Effector memory CD4-positive, alpha-beta T cell (primary cell): Measurements from ENCODE around the gene PRPF40A.

Source experiments
- DNase-seq, 3 donors: peaks; one replicate each; pipeline ENCODE4 v3.0.0-alpha.2; 2020
- H3K27ac ChIP-seq: 2 replicates; pipeline ENCODE4 v1.7.0; 2013; ENCODE audit warnings: mild to moderate bottlenecking, low read length, moderate library complexity; ENCODE audit not compliant: insufficient read depth, poor library complexity, severe bottlenecking
- H3K27me3 ChIP-seq: replicated peaks from 2 replicates; pipeline ENCODE4 v1.7.0; 2013; ENCODE audit warnings: mild to moderate bottlenecking, low read length; ENCODE audit not compliant: insufficient read depth, control insufficient read depth, poor library complexity, severe bottlenecking
- H3K36me3 ChIP-seq: 2 replicates; pipeline ENCODE4 v1.7.0; 2013; ENCODE audit warnings: mild to moderate bottlenecking, low read length, moderate library complexity; ENCODE audit not compliant: control insufficient read depth, insufficient read depth
- H3K4me1 ChIP-seq: 2 replicates; pipeline ENCODE4 v1.7.0; 2013; ENCODE audit warnings: low read length, mild to moderate bottlenecking; ENCODE audit not compliant: control insufficient read depth, insufficient read depth, poor library complexity, severe bottlenecking
- H3K4me3 ChIP-seq: 2 replicates; pipeline ENCODE4 v1.7.0; 2013; ENCODE audit warnings: low read length, low read depth, mild to moderate bottlenecking; ENCODE audit not compliant: insufficient read depth, poor library complexity, severe bottlenecking
- H3K9me3 ChIP-seq: 2 replicates; pipeline ENCODE4 v1.7.0; 2013; ENCODE audit warnings: mild to moderate bottlenecking, low read length, moderate library complexity; ENCODE audit not compliant: control insufficient read depth

PRPF40A gene

GRCh38 chr2:152624805-152625204 is 92.5 kb downstream of the PRPF40A start:
- no peaks in the 10 kb centered on the region for H3K36me3 ChIP-seq
- H3K27me3 ChIP-seq = no peaks in the 10 kb centered on the region
- no peak for DNase-seq
- no peak overlapping the region for H3K27ac ChIP-seq
- no peaks in the 10 kb centered on the region for H3K4me1 ChIP-seq
- H3K9me3 ChIP-seq = no peaks in the 10 kb centered on the region
- H3K4me3 ChIP-seq = no peak overlapping the region

- Histone ChIP-seq H3K4me3 (no peak overlapping the region), H3K4me1 (no peaks in the 10 kb centered on the region), H3K27ac (no peak overlapping the region), H3K27me3 (no peaks in the 10 kb centered on the region), H3K36me3 (no peaks in the 10 kb centered on the region), H3K9me3 (no peaks in the 10 kb centered on the region)
- no peak for DNase-seq
Measured at GRCh38 chr2:152623775-152624174, 93.5 kb downstream of the PRPF40A start.

- Histone ChIP-seq H3K4me1 (no peaks in the 10 kb centered on the region), H3K4me3 (no peak overlapping the region), H3K27ac (no peak overlapping the region), H3K27me3 (peaks cover under 1% of the 10 kb centered on the region), H3K36me3 (no peaks in the 10 kb centered on the region), H3K9me3 (no peaks in the 10 kb centered on the region)
- DNase-seq = no peak
Measured at GRCh38 chr2:152623076-152623740, 94.1 kb downstream of the PRPF40A start.

- Histone ChIP-seq H3K4me3 (no peak overlapping the region), H3K27ac (no peak overlapping the region), H3K4me1 (no peaks in the 10 kb centered on the region), H3K27me3 (peaks cover 3% of the 10 kb centered on the region), H3K9me3 (no peaks in the 10 kb centered on the region), H3K36me3 (no peaks in the 10 kb centered on the region)
- DNase-seq = no peak
Measured at GRCh38 chr2:152622219-152622618, 95.0 kb downstream of the PRPF40A start.

GRCh38 chr2:152620985-152621384 is 96.3 kb downstream of the PRPF40A start:
- H3K4me3 ChIP-seq = no peak overlapping the region
- DNase-seq = no peak
- H3K27ac ChIP-seq = no peak overlapping the region
- no peaks in the 10 kb centered on the region for H3K9me3 ChIP-seq
- H3K36me3 ChIP-seq = no peaks in the 10 kb centered on the region
- peaks cover 3% of the 10 kb centered on the region for H3K27me3 ChIP-seq
- no peaks in the 10 kb centered on the region for H3K4me1 ChIP-seq

- peaks cover 3% of the 10 kb centered on the region for H3K27me3 ChIP-seq
- no peaks in the 10 kb centered on the region for H3K36me3 ChIP-seq
- H3K9me3 ChIP-seq = no peaks in the 10 kb centered on the region
- no peak overlapping the region for H3K4me3 ChIP-seq
- no peak overlapping the region for H3K27ac ChIP-seq
- H3K4me1 ChIP-seq = no peaks in the 10 kb centered on the region
- no peak for DNase-seq
Measured at GRCh38 chr2:152620208-152620607, 97.1 kb downstream of the PRPF40A start.

GRCh38 chr2:152618193-152618564 is 99.1 kb downstream of the PRPF40A start:
- no peak for DNase-seq
- Histone ChIP-seq H3K9me3 (no peaks in the 10 kb centered on the region), H3K4me1 (no peaks in the 10 kb centered on the region), H3K4me3 (no peak overlapping the region), H3K27ac (no peak overlapping the region), H3K27me3 (peaks cover 3% of the 10 kb centered on the region), H3K36me3 (no peaks in the 10 kb centered on the region)

GRCh38 chr2:152617456-152618192 is 99.6 kb downstream of the PRPF40A start:
- Histone ChIP-seq H3K27ac (no peak overlapping the region), H3K4me1 (no peaks in the 10 kb centered on the region), H3K36me3 (no peaks in the 10 kb centered on the region), H3K9me3 (no peaks in the 10 kb centered on the region), H3K4me3 (no peak overlapping the region), H3K27me3 (peaks cover 3% of the 10 kb centered on the region)
- no peak for DNase-seq

GRCh38 chr2:152615177-152615576 is 102.1 kb downstream of the PRPF40A start:
- H3K27ac ChIP-seq = no peak overlapping the region
- no peak for DNase-seq

GRCh38 chr2:152613235-152613634 is 104.0 kb downstream of the PRPF40A start:
- no peaks in the 10 kb centered on the region for H3K4me1 ChIP-seq
- no peak overlapping the region for H3K27ac ChIP-seq
- peaks cover 3% of the 10 kb centered on the region for H3K27me3 ChIP-seq
- no peaks in the 10 kb centered on the region for H3K9me3 ChIP-seq
- H3K4me3 ChIP-seq = no peak overlapping the region
- H3K36me3 ChIP-seq = no peaks in the 10 kb centered on the region
- DNase-seq = no peak

More at GRCh38 chr2:152615177-152615576, 102.1 kb downstream of the PRPF40A start:
- Histone ChIP-seq H3K4me1 (no peaks in the 10 kb centered on the region), H3K36me3 (no peaks in the 10 kb centered on the region), H3K27me3 (peaks cover 3% of the 10 kb centered on the region), H3K4me3 (no peak overlapping the region), H3K9me3 (no peaks in the 10 kb centered on the region)
